HepG2 (cell line): ENCODE results near the gene IER2. TPM values are rescaled to one million over a fixed set of nuclear protein-coding genes. Genes with fewer than 3 reads are reported as not detected.

Experiments
- ASH2L ChIP-seq: fragments of 300-600, 200-600 bp; sonication (generic); IDR thresholded peaks from 2 replicates; pipeline ENCODE4 v1.7.0; 2017; ENCODE audit warnings: low read depth, mild to moderate bottlenecking, moderate library complexity, mixed read lengths, low read length; ENCODE audit not compliant: insufficient read length
- FOSL2 ChIP-seq: sonication (generic); formaldehyde crosslinking; IDR thresholded peaks from 2 replicates; pipeline ENCODE4 v1.4.0; 2020; ENCODE audit warnings: missing genetic modification reagents
- HMG20B ChIP-seq: conservative IDR thresholded peaks from 2 replicates; pipeline ENCODE4 v1.6.1; 2016; ENCODE audit warnings: missing genetic modification reagents, missing compliant biosample characterization
- NFKB2 ChIP-seq: sonication (generic); formaldehyde crosslinking; IDR thresholded peaks from 2 replicates; pipeline ENCODE4 v1.4.0; 2020; ENCODE audit warnings: missing genetic modification reagents, borderline replicate concordance
- NONO ChIP-seq, 2 experiments: fragments of 450-650 bp in 1 of 2; sonication (generic) in 1 of 2; formaldehyde crosslinking in 1 of 2; IDR thresholded peaks in 1 of 2; conservative IDR thresholded peaks in 1 of 2; 2 replicates each; pipeline versions ENCODE4 v1.6.1 to v1.8.0; 2017 to 2022; ENCODE audit warnings: mild to moderate bottlenecking in 1 of 2, missing genetic modification reagents in 1 of 2, moderate library complexity in 1 of 2
- PAX8 ChIP-seq: sonication (generic); formaldehyde crosslinking; IDR thresholded peaks from 2 replicates; pipeline ENCODE4 v1.8.0; 2022; ENCODE audit warnings: mild to moderate bottlenecking, missing genetic modification reagents, borderline replicate concordance
- PCBP1 ChIP-seq: fragments of 200-400 bp; formaldehyde crosslinking; IDR thresholded peaks from 2 replicates; pipeline ENCODE4 v1.6.1; 2017; ENCODE audit warnings: mild to moderate bottlenecking, low read depth, low read length, borderline replicate concordance
- REST ChIP-seq, 2 experiments: IDR thresholded peaks; 2 replicates each; pipeline ENCODE4 v1.6.1; 2011 to 2012; ENCODE audit warnings: low read length in 2 of 2, borderline replicate concordance in 1 of 2, low read depth in 1 of 2, mild to moderate bottlenecking in 1 of 2, moderate library complexity in 1 of 2
- RNF219 ChIP-seq: sonication (generic); formaldehyde crosslinking; IDR thresholded peaks from 2 replicates; pipeline ENCODE4 v1.5.0; 2020; ENCODE audit warnings: mild to moderate bottlenecking, missing genetic modification reagents
- SIN3B ChIP-seq: fragments of 150-350 bp; IDR thresholded peaks from 2 replicates; pipeline ENCODE4 v1.6.1; 2014; ENCODE audit warnings: low read length
- SRY ChIP-seq: sonication (generic); formaldehyde crosslinking; IDR thresholded peaks from 2 replicates; pipeline ENCODE4 v1.8.0; 2022; ENCODE audit warnings: mild to moderate bottlenecking, missing genetic modification reagents
- ZNF292 ChIP-seq: sonication (generic); formaldehyde crosslinking; IDR thresholded peaks from 2 replicates; pipeline ENCODE4 v1.8.1; 2022; ENCODE audit warnings: mild to moderate bottlenecking, low read depth, missing genetic modification reagents, borderline replicate concordance
- ZNF3 ChIP-seq: IDR thresholded peaks from 2 replicates; pipeline ENCODE4 v1.7.0; 2017; ENCODE audit warnings: inconsistent platforms
- ZNF691 ChIP-seq: sonication (generic); formaldehyde crosslinking; IDR thresholded peaks from 2 replicates; pipeline ENCODE4 v1.4.0; 2020; ENCODE audit warnings: missing genetic modification reagents, low read depth, mild to moderate bottlenecking, borderline replicate concordance
- polyA plus RNA-seq, 8 experiments: library from polyadenylated mRNA; depleted of rRNA in 3 of 8; stranded (reverse) in 7 of 8; unstranded in 1 of 8; fragments of >200 nt; fragmentation: Illumina TruSeq in 4 of 8; extraction: Trizol in 4 of 8; gene quantifications; 2 replicates each; pipeline versions ENCODE4 v1.2.1 to v1.2.3, GENCODE V29; 2011 to 2016; ENCODE audit warnings: low read depth in 4 of 8, missing spikeins in 1 of 8, mixed read lengths in 1 of 8; ENCODE audit not compliant: insufficient read depth in 1 of 8
- total RNA-seq, 5 experiments: library from RNA; depleted of rRNA; stranded (reverse); fragments of >200 nt; fragmentation: Illumina TruSeq; extraction: Trizol; gene quantifications; 2 replicates each; pipeline ENCODE4 v1.2.3, GENCODE V29; 2016; ENCODE audit warnings: low read depth in 1 of 5
- TF ChIP-seq, protein P1 (sequence below): sonication (generic); formaldehyde crosslinking; IDR thresholded peaks from 2 replicates; pipeline ENCODE4 v1.5.0; 2020; ENCODE audit warnings: mild to moderate bottlenecking, missing genetic modification reagents
- TF ChIP-seq, protein P2 (sequence below): IDR thresholded peaks from 2 replicates; pipeline ENCODE4 v1.6.1; 2018; ENCODE audit warnings: missing genetic modification reagents

IER2 gene
- total and polyA plus RNA-seq, 2 of the 13 experiments (the other 11 are each of a cell fraction or from before 2014, with no cell fraction given) = 10.1 to 14.3 TPM

DNA sequence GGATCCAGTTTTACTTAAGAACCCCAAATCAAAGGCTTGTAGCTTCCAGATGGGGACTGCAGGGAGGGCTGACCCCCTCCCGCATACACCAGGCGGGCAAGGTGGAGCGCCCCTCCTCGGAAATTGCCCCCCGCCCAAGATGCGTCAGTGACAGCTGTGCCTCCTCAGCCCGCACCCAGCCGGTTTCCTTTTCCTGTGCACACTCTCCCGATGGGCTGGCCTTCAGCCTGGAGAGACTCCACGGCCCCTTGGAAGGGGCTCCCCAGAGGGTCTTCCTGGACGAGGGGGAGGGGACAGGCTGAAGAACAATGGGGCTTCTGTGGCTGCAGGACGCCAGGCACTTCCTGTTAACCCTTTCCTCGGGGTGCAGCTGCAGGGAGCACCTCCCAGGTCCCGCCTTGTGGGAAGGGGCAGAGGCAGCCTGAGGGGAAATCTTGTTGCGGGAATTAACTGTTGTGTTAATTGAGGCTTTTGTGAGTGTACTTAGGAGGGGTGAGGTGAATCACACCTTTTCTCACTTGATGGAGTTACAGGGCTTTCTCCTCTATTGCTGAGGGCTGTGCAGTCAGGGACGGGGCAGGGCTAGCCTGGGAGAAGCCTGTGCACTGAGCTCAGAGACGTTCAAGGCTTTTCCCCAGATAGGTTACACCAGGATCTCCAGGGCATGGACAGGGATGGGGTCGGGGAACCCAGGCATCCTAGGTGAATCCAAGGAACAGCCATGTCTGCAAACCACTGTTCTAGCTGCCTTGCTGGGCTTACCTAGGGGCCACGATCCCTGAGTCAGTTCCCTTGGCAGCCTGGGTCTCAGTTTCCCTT is 14.3 kb downstream of the IER2 start (continued):
- TF ChIP-seq, protein P1, sequence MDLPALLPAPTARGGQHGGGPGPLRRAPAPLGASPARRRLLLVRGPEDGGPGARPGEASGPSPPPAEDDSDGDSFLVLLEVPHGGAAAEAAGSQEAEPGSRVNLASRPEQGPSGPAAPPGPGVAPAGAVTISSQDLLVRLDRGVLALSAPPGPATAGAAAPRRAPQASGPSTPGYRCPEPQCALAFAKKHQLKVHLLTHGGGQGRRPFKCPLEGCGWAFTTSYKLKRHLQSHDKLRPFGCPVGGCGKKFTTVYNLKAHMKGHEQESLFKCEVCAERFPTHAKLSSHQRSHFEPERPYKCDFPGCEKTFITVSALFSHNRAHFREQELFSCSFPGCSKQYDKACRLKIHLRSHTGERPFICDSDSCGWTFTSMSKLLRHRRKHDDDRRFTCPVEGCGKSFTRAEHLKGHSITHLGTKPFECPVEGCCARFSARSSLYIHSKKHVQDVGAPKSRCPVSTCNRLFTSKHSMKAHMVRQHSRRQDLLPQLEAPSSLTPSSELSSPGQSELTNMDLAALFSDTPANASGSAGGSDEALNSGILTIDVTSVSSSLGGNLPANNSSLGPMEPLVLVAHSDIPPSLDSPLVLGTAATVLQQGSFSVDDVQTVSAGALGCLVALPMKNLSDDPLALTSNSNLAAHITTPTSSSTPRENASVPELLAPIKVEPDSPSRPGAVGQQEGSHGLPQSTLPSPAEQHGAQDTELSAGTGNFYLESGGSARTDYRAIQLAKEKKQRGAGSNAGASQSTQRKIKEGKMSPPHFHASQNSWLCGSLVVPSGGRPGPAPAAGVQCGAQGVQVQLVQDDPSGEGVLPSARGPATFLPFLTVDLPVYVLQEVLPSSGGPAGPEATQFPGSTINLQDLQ = no peak; the same call in 1 of the 2 replicates
- TF ChIP-seq, protein P2, sequence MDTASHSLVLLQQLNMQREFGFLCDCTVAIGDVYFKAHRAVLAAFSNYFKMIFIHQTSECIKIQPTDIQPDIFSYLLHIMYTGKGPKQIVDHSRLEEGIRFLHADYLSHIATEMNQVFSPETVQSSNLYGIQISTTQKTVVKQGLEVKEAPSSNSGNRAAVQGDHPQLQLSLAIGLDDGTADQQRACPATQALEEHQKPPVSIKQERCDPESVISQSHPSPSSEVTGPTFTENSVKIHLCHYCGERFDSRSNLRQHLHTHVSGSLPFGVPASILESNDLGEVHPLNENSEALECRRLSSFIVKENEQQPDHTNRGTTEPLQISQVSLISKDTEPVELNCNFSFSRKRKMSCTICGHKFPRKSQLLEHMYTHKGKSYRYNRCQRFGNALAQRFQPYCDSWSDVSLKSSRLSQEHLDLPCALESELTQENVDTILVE (CRISPR knock-in tag) = peak; percentile 73
- TF ChIP-seq ZNF3 (no peak), PAX8 (CRISPR knock-in tag) (no peak), NFKB2 (peak; percentile 50; the same call in 1 of the 2 replicates), SIN3B (no peak), ASH2L (peak; percentile 64), REST (IDR thresholded peaks at IDR 0.05; ENCODE audit: borderline replicate concordance in 1 of 2, low read depth in 1 of 2, low read length in 2 of 2) (no peak; a peak in 1 of 4 replicates), ZNF292 (CRISPR knock-in tag) (peak; percentile 43; the same call in 1 of the 2 replicates), RNF219 (CRISPR knock-in tag) (no peak), SRY (no peak), ZNF691 (CRISPR knock-in tag) (peak; percentile 63), PCBP1 (peak; percentile 89; the same call in 1 of the 2 replicates), NONO (IDR thresholded peaks at IDR 0.05) (no peak), NONO (CRISPR knock-in tag; conservative IDR thresholded peaks at IDR 0.05) (peak; percentile 90), FOSL2 (CRISPR knock-in tag) (no peak; the same call in 1 of the 2 replicates), HMG20B (CRISPR knock-in tag) (peak; percentile 69; the same call in 1 of the 2 replicates)
